NCI-H2107 (cell line): ENCODE results near the gene FOXN1.
"Not testable (repeated sequence)": the region's sequence is repeated elsewhere in the genome, so short reads cannot be mapped to it uniquely, and the experiment has no call there.

ENCODE experiments used
- DNase-seq: peaks from one replicate; lab custom pipeline; 2025; lab: John Stamatoyannopoulos, UW

Gene FOXN1

GRCh38 chr17:28505986-28506665 is at the start of gene FOXN1:
Gene FOXN1, plus strand, starts transcription at chr17:28506348. Its CDS starts 17,622 bp downstream, at chr17:28523970.
- DNase-seq: no peak

GRCh38 chr17:28457890-28458289 is 48.3 kb upstream of the FOXN1 start:
- DNase-seq: no peak

- DNase-seq: not testable (repeated sequence)
Measured at GRCh38 chr17:28458881-28459280, 47.3 kb upstream of the FOXN1 start.

- no peak for DNase-seq
Measured at GRCh38 chr17:28460901-28461300, 45.2 kb upstream of the FOXN1 start.

GRCh38 chr17:28466001-28466400 is 40.1 kb upstream of the FOXN1 start:
- DNase-seq: no peak

GRCh38 chr17:28466521-28467048 is 39.6 kb upstream of the FOXN1 start:
- no peak for DNase-seq

GRCh38 chr17:28467456-28468025 is 38.6 kb upstream of the FOXN1 start:
- DNase-seq: no peak

GRCh38 chr17:28468033-28468735 is 38.0 kb upstream of the FOXN1 start:
- not testable (repeated sequence) for DNase-seq

GRCh38 chr17:28468781-28469180 is 37.4 kb upstream of the FOXN1 start:
- no peak for DNase-seq

GRCh38 chr17:28469376-28469775 is 36.8 kb upstream of the FOXN1 start:
- DNase-seq: no peak

- no peak for DNase-seq
Measured at GRCh38 chr17:28470266-28470913, 35.8 kb upstream of the FOXN1 start.

- DNase-seq: no peak
Measured at GRCh38 chr17:28470914-28471366, 35.2 kb upstream of the FOXN1 start.

- DNase-seq: no peak
Measured at GRCh38 chr17:28471531-28472342, 34.4 kb upstream of the FOXN1 start.

GRCh38 chr17:28472871-28473497 is 33.2 kb upstream of the FOXN1 start:
- DNase-seq: no peak

- no peak for DNase-seq
Measured at GRCh38 chr17:28473542-28473941, 32.6 kb upstream of the FOXN1 start, which contains the start of gene SLC13A2. Gene SLC13A2, plus strand, starts transcription at chr17:28473644. Its CDS starts 69 bp downstream, at chr17:28473713.

- no peak for DNase-seq
Measured at GRCh38 chr17:28474111-28474531, 32.0 kb upstream of the FOXN1 start.

- DNase-seq: no peak
Measured at GRCh38 chr17:28475151-28475900, 30.8 kb upstream of the FOXN1 start.

- DNase-seq: no peak
Measured at GRCh38 chr17:28476076-28476865, 29.9 kb upstream of the FOXN1 start.

- no peak for DNase-seq
Measured at GRCh38 chr17:28477928-28478327, 28.2 kb upstream of the FOXN1 start.
